ENCODE data around the gene GIPC3.

- TF ChIP-seq CTCF (conservative IDR thresholded peaks at IDR 0.05 in 1 of 2, IDR thresholded peaks at IDR 0.05 in 1 of 2; ENCODE audit: extremely low read depth in 1 of 2, insufficient read depth in 1 of 2, low read depth in 1 of 2, low read length in 2 of 2): no peak
- TF ChIP-seq EZH2 (IDR thresholded peaks at IDR 0.05; ENCODE audit: borderline replicate concordance, low read length): no peak
These were observed 51.2 kb downstream of the GIPC3 start for GRCh38 chr19:3636506-3636905.

Data from mammary epithelial cell (primary cell).